HepG2 (cell line): ENCODE data around the gene MGLL.

Source experiments
- CBX5 ChIP-seq: sonication (generic); formaldehyde crosslinking; IDR thresholded peaks from 2 replicates; pipeline ENCODE4 v1.4.0; 2020; ENCODE audit warnings: missing genetic modification reagents, borderline replicate concordance
- CHCHD3 ChIP-seq: sonication (generic); formaldehyde crosslinking; IDR thresholded peaks from 2 replicates; pipeline ENCODE4 v1.8.0; 2022; ENCODE audit warnings: mild to moderate bottlenecking, missing genetic modification reagents, moderate library complexity
- CHD4 ChIP-seq: fragments of 200-600 bp; sonication (generic); IDR thresholded peaks from 2 replicates; pipeline ENCODE4 v1.7.0; 2017; ENCODE audit warnings: mild to moderate bottlenecking, low read length, borderline replicate concordance
- EZH2 ChIP-seq: conservative IDR thresholded peaks from 2 replicates; pipeline ENCODE4 v1.6.1; 2012; ENCODE audit warnings: mild to moderate bottlenecking, low read depth, low read length, moderate library complexity
- KDM1A ChIP-seq: IDR thresholded peaks from 2 replicates; pipeline ENCODE4 v1.6.1; 2016; ENCODE audit warnings: missing compliant biosample characterization
- ZC3H13 ChIP-seq: sonication (generic); formaldehyde crosslinking; IDR thresholded peaks from 2 replicates; pipeline ENCODE4 v1.8.1; 2023; ENCODE audit warnings: mild to moderate bottlenecking, missing genetic modification reagents, moderate library complexity
- ZGPAT ChIP-seq: IDR thresholded peaks from 2 replicates; pipeline ENCODE4 v1.6.1; 2016; ENCODE audit warnings: mild to moderate bottlenecking
- ZNF230 ChIP-seq: sonication (generic); formaldehyde crosslinking; IDR thresholded peaks from 2 replicates; pipeline ENCODE4 v1.4.0; 2020; ENCODE audit warnings: mild to moderate bottlenecking, missing genetic modification reagents
- ZNF232 ChIP-seq: sonication (generic); formaldehyde crosslinking; IDR thresholded peaks from 2 replicates; pipeline ENCODE4 v1.4.0; 2020; ENCODE audit warnings: missing genetic modification reagents, borderline replicate concordance
- TF ChIP-seq, protein P1 (sequence below): sonication (generic); formaldehyde crosslinking; IDR thresholded peaks from 2 replicates; pipeline ENCODE4 v1.5.0; 2020; ENCODE audit warnings: mild to moderate bottlenecking, missing genetic modification reagents, moderate library complexity
- TF ChIP-seq, protein P2 (sequence below): sonication (generic); formaldehyde crosslinking; IDR thresholded peaks from 2 replicates; pipeline ENCODE4 v1.4.0; 2020; ENCODE audit warnings: missing genetic modification reagents

DNA sequence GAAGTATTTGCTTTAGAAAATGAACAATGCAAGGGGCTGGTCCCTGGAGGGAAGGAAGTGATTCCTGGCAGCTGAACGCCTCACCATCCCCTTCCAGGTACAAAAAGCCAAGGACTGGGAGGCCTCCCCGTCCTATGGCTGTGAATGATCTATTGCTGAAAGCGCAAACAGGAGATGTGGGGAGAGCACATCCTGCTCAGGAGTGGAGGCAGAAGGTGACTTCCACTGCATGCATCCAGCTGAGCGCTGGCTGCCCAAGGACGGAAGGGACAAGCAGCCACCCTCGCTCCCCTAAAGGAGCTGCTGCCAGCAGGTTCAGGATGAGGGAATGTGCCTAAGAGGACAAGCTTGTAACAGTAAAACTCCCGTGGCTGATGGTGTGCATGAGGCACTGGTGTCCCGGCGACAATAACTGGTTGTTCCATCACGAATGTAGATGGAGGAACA lies 108.2 kb downstream of the MGLL start:
- TF ChIP-seq ZGPAT (CRISPR knock-in tag) (no peak), CHCHD3 (no peak), CBX5 (CRISPR knock-in tag) (no peak), ZNF230 (CRISPR knock-in tag) (no peak), KDM1A (CRISPR knock-in tag) (no peak), ZNF232 (CRISPR knock-in tag) (no peak), EZH2 (no peak), ZC3H13 (CRISPR knock-in tag) (no peak), CHD4 (no peak)
- TF ChIP-seq, protein P1, sequence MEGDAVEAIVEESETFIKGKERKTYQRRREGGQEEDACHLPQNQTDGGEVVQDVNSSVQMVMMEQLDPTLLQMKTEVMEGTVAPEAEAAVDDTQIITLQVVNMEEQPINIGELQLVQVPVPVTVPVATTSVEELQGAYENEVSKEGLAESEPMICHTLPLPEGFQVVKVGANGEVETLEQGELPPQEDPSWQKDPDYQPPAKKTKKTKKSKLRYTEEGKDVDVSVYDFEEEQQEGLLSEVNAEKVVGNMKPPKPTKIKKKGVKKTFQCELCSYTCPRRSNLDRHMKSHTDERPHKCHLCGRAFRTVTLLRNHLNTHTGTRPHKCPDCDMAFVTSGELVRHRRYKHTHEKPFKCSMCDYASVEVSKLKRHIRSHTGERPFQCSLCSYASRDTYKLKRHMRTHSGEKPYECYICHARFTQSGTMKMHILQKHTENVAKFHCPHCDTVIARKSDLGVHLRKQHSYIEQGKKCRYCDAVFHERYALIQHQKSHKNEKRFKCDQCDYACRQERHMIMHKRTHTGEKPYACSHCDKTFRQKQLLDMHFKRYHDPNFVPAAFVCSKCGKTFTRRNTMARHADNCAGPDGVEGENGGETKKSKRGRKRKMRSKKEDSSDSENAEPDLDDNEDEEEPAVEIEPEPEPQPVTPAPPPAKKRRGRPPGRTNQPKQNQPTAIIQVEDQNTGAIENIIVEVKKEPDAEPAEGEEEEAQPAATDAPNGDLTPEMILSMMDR, result no peak
- TF ChIP-seq, protein P2, sequence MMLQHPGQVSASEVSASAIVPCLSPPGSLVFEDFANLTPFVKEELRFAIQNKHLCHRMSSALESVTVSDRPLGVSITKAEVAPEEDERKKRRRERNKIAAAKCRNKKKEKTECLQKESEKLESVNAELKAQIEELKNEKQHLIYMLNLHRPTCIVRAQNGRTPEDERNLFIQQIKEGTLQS (CRISPR knock-in tag), result no peak
